Neural cell (in vitro differentiated cells): ENCODE data around the gene ENAH. TPM values are rescaled to one million over a fixed set of nuclear protein-coding genes. Genes with fewer than 3 reads are reported as not detected.
A peak's percentile ranks its signal among the peaks of the same experiment; 100 is the strongest.

Experiments
- H2AFZ ChIP-seq: fragments of 200-600, 300-800 bp; sonication (generic), shearing (Covaris generic); 2 replicates; pipeline ENCODE4 v1.6.0; 2014; ENCODE audit warnings: low read depth, mild to moderate bottlenecking, antibody characterized with exemption, low read length, moderate library complexity
- H3F3A ChIP-seq: fragments of 200-600 bp; shearing (Covaris generic); 2 replicates; pipeline ENCODE4 v1.6.1; 2016; ENCODE audit warnings: mild to moderate bottlenecking, moderate library complexity, mixed read lengths, antibody characterized with exemption, low read length; ENCODE audit not compliant: insufficient read depth, poor library complexity, severe bottlenecking
- H3K27ac ChIP-seq: fragments of 200-600, 300-800 bp; sonication (generic), shearing (Covaris generic); 2 replicates; pipeline ENCODE4 v1.5.1; 2014; ENCODE audit warnings: mild to moderate bottlenecking, low read length, moderate library complexity
- H3K27me3 ChIP-seq: fragments of 300-800, 200-600 bp; sonication (generic), shearing (Covaris generic); 2 replicates; pipeline ENCODE4 v1.6.0; 2014; ENCODE audit warnings: mild to moderate bottlenecking, low read depth, low read length, moderate library complexity; ENCODE audit not compliant: insufficient read depth
- H3K36me3 ChIP-seq: fragments of 300-800, 200-600 bp; sonication (generic), shearing (Covaris generic); 2 replicates; pipeline ENCODE4 v1.5.1; 2014; ENCODE audit warnings: mild to moderate bottlenecking, antibody characterized with exemption, low read length, moderate library complexity; ENCODE audit not compliant: insufficient read depth
- H3K4me2 ChIP-seq: fragments of 300-800, 200-600 bp; sonication (generic), shearing (Covaris generic); 2 replicates; pipeline ENCODE4 v1.6.0; 2014; ENCODE audit warnings: mild to moderate bottlenecking, low read length
- H3K4me3 ChIP-seq: fragments of 300-800, 200-600 bp; sonication (generic), shearing (Covaris generic); 2 replicates; pipeline ENCODE4 v1.5.1; 2014; ENCODE audit warnings: mild to moderate bottlenecking, low read length, moderate library complexity
- H3K79me2 ChIP-seq: fragments of 200-600 bp; shearing (Covaris generic); replicated peaks from 2 replicates; pipeline ENCODE4 v1.6.0; 2014; ENCODE audit warnings: mild to moderate bottlenecking, low read length, moderate library complexity; ENCODE audit not compliant: insufficient read depth
- H3K9ac ChIP-seq: fragments of 300-800, 200-600 bp; sonication (generic), shearing (Covaris generic); 2 replicates; pipeline ENCODE4 v1.6.1; 2016; ENCODE audit warnings: mild to moderate bottlenecking, low read length, mixed read lengths
- H3K9me2 ChIP-seq: fragments of 200-600 bp; shearing (Covaris generic); 2 replicates; pipeline ENCODE4 v1.6.1; 2016; ENCODE audit warnings: mild to moderate bottlenecking, low read length, mixed read lengths; ENCODE audit not compliant: insufficient read depth
- H3K9me3 ChIP-seq: fragments of 200-600, 300-800 bp; sonication (generic), shearing (Covaris generic); 2 replicates; pipeline ENCODE4 v1.6.1; 2016; ENCODE audit warnings: mild to moderate bottlenecking, mixed run types, low read length, moderate library complexity, mixed read lengths
- H4K20me1 ChIP-seq: fragments of 200-600 bp; shearing (Covaris generic); 2 replicates; pipeline ENCODE4 v1.6.1; 2016; ENCODE audit warnings: mild to moderate bottlenecking, mixed run types; ENCODE audit not compliant: insufficient read depth
- CTCF ChIP-seq: fragments of 450-650 bp; IDR thresholded peaks from 2 replicates; pipeline ENCODE4 v1.5.1; 2014; ENCODE audit warnings: antibody characterized with exemption, mild to moderate bottlenecking, moderate library complexity; ENCODE audit not compliant: poor library complexity, severe bottlenecking
- EP300 ChIP-seq: fragments of 450-650 bp; conservative IDR thresholded peaks from 2 replicates; pipeline ENCODE4 v1.6.1; 2014; ENCODE audit warnings: antibody characterized with exemption, mild to moderate bottlenecking, moderate library complexity; ENCODE audit not compliant: poor library complexity, severe bottlenecking
- EZH2 ChIP-seq: fragments of 200-600, 300-800 bp; shearing (Covaris generic), sonication (generic); IDR thresholded peaks from 2 replicates; pipeline ENCODE4 v1.6.1; 2014; ENCODE audit warnings: antibody characterized with exemption, low read length, borderline replicate concordance, mild to moderate bottlenecking; ENCODE audit not compliant: insufficient read depth, poor library complexity, severe bottlenecking
- MXI1 ChIP-seq: fragments of 450-650 bp; conservative IDR thresholded peaks from 2 replicates; pipeline ENCODE4 v1.6.1; 2014; ENCODE audit warnings: antibody characterized with exemption, mild to moderate bottlenecking; ENCODE audit not compliant: poor library complexity, severe bottlenecking
- POLR2AphosphoS5 ChIP-seq: IDR thresholded peaks from 2 replicates; pipeline ENCODE4 v1.6.1; 2012
- RAD21 ChIP-seq: fragments of 450-650 bp; conservative IDR thresholded peaks from 2 replicates; pipeline ENCODE4 v1.6.1; 2014; ENCODE audit warnings: antibody characterized with exemption, mild to moderate bottlenecking, moderate library complexity
- REST ChIP-seq: IDR thresholded peaks from 2 replicates; pipeline ENCODE4 v1.6.1; 2012; ENCODE audit warnings: borderline replicate concordance
- SMC3 ChIP-seq: fragments of 450-650 bp; conservative IDR thresholded peaks from 2 replicates; pipeline ENCODE4 v1.6.1; 2014; ENCODE audit warnings: antibody characterized with exemption, mild to moderate bottlenecking, moderate library complexity; ENCODE audit not compliant: poor library complexity
- TAF1 ChIP-seq: IDR thresholded peaks from 2 replicates; pipeline ENCODE4 v1.6.1; 2012; ENCODE audit warnings: low read depth
- polyA plus RNA-seq: library from polyadenylated mRNA; depleted of rRNA; stranded (reverse); fragments of >200 nt; gene quantifications from 2 replicates; pipeline ENCODE4 v1.2.3, GENCODE V29; 2014

The ENAH gene
- polyA plus RNA-seq, 1 donor from 2014 or later: 58.4 TPM

- Histone ChIP-seq H3K9ac (peak overlapping the region; percentile 100), H3K27ac (peak overlapping the region; percentile 99)
- TF ChIP-seq EP300: no peak
- TF ChIP-seq RAD21: no peak
- no peak for TF ChIP-seq TAF1
- no peak for TF ChIP-seq POLR2AphosphoS5
Observed at GRCh38 chr1:225654277-225654597, 1.3 kb upstream of the ENAH start.

GRCh38 chr1:225653463-225654276 lies 747 bp upstream of the ENAH start:
- H3K36me3 ChIP-seq: no peaks in the 10 kb centered on the region
- H3K9me3 ChIP-seq: no peaks in the 10 kb centered on the region
- H4K20me1 ChIP-seq: no peaks in the 10 kb centered on the region
- peak overlapping the region; percentile 100 for H3K9ac ChIP-seq
- no peaks in the 10 kb centered on the region for H3K27me3 ChIP-seq
- peak overlapping the region; percentile 46 for H3K4me2 ChIP-seq
- no peaks in the 10 kb centered on the region for H3F3A ChIP-seq
- TF ChIP-seq REST: peak; percentile 97
- peak; percentile 12 for TF ChIP-seq CTCF
- peak; percentile 40 for TF ChIP-seq EP300
- peak; percentile 52 for TF ChIP-seq SMC3
- peak; percentile 58 for TF ChIP-seq MXI1
- TF ChIP-seq TAF1: peak; percentile 79
- TF ChIP-seq EZH2: no peak
- TF ChIP-seq RAD21: peak; percentile 43
- peak; percentile 92 for TF ChIP-seq POLR2AphosphoS5
- H3K9me2 ChIP-seq: no peaks in the 10 kb centered on the region
- peaks cover 39% of the 10 kb centered on the region for H3K79me2 ChIP-seq
- peak overlapping the region; percentile 99 for H3K27ac ChIP-seq
- peak overlapping the region; percentile 99 for H3K4me3 ChIP-seq
- H2AFZ ChIP-seq: peak overlapping the region; percentile 97

More at GRCh38 chr1:225654277-225654597, 1.3 kb upstream of the ENAH start:
- no peaks in the 10 kb centered on the region for H3F3A ChIP-seq
- no peaks in the 10 kb centered on the region for H3K9me3 ChIP-seq
- no peaks in the 10 kb centered on the region for H3K36me3 ChIP-seq
- H4K20me1 ChIP-seq: no peaks in the 10 kb centered on the region
- peak overlapping the region; percentile 99 for H3K4me3 ChIP-seq
- H3K79me2 ChIP-seq: peaks cover 34% of the 10 kb centered on the region
- no peak overlapping the region for H2AFZ ChIP-seq
- H3K27me3 ChIP-seq: no peaks in the 10 kb centered on the region
- no peaks in the 10 kb centered on the region for H3K9me2 ChIP-seq
- peak overlapping the region; percentile 46 for H3K4me2 ChIP-seq
